Hematopoietic multipotent progenitor cell treated with erythropoietin and hydrocortisone succinate and interleukin-3 and kit ligand, for 4 days (in vitro differentiated cells): Measurements from ENCODE around the gene HES6.

Experiments used
- DNase-seq: peaks from one replicate; pipeline ENCODE4 v3.0.0-alpha.2; 2015

HES6 gene

DNA sequence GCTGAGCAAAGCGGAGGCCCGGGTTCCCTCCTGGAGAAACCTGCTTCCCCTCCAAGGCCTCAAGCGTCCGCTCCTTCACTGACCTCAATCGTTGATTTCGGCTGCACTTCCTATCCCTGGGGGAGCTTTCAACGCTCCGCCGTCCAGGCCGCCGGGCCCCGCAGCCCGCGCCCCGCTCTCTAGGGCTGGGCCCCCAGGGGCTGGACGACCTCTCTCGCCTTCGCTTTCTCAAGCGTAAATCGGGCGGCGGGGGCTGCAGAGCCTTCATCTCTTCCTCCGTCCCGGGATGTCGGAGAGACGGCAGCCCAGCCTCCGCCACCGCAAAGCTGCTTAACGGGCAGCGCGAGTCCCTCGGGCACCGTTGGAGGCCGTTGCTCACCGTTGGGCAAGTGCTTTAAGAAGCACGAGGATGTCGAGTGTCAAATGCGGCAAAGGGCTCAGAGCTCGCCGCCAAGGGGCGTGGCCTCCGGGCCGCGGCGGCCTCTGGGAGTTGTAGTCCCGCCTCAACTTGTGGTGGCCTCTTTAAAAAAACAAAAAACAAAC, 8.5 kb downstream of the HES6 start:
- peak; percentile 91 for DNase-seq

DNA sequence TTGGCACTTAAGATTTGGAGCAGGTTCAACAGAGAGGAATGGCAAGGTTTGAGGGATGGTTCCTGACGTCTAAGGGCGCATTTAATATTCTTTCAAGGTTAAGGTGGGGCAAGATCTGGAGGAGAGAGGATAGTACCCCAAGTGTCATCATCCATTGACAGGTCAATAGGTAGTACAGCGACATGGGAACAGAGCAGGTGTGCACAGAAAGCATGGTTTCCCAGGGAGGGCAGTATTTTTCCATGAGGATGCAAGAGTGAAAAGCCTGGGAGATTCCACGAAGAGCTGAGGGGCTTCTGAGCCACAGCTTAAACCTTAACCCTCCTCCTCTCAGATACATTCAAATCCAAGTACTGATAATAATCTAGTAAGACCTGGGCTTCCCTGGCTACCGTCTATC, 9.1 kb downstream of the HES6 start:
- no peak for DNase-seq

DNA sequence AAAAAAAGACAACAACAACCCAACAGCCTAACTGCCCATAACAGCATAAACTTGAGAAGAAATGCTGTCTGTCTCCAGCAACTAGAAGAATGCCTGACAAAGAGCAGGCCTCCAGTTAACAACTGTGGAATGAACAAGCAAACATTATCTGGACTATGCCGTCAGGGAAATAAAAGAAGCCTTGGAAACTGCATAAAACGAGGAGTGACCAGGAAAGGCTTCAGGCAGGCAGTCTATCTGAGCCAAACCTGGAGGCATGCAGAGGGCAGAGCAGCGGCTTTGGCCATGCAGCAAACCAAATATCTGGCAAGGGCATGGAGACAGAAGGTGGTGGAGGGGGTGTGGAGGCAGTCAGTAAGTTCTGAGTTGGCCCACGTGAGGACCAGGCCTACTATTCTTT, 11.1 kb downstream of the HES6 start:
- DNase-seq: no peak

DNA sequence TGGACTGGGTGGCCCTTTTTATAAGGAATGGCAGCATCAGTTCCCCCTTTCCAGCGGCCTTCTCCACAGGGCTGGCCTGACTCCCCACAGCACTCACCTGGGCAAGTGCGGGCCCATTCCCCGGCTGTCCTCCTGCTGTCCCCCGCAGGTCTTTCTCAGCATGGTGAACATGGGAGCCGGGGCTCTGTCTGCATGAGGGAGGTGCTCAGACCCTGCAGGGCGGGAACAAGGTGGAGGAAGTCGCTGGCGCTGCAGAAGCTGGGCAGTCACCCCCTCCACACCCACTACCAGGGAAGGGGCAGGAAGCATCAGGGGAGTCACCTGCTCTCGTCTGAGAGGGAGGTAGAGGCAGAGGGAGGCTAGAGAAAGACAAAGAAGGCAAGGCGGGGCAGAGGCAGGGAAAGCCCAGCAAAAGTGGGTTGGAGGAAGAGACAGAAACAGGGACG, 12.2 kb downstream of the HES6 start:
- DNase-seq: no peak

DNA sequence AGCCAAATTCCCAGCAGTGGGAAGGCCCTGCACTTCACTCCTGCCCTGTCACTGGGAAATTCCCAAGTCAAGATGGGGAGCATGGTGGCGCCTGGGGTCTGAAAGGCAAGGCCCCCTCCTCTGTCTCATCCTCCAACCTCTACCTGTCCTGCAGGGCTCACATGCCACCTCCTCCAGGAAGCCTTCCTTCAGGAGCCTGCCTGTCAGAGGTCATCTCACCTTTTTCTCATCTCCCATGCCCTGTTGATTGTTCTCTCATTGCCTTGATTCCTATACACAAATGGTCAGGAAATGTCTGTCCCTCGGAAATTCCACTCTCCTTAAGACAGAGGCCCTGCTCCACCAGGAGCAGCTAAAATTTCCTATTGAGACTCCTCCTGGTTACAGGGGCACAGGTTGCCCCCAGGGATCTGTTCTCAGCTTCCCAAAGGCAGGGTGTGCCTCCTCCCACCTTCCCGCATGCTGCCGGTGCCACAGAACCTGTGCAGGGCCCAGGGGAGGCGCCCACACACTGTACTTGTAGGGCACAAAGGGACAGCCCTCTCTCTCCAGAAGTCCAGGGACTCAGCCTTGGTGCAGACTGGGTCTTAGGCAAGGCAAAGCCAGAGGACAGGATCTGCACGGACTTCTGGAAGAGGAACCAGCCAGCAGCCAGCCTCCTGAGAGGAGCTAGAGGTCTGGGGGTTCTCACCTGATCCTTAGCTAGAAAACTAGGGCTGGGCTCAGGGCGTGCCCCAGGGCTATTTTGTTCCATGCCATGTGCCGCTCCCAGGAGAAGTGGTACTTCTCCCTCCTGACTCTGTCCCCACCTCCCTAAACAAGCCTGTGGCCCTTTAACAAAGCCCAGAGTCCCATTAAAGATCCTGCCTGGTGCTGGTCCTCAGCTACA, 12.9 kb downstream of the HES6 start:
- DNase-seq: no peak

DNA sequence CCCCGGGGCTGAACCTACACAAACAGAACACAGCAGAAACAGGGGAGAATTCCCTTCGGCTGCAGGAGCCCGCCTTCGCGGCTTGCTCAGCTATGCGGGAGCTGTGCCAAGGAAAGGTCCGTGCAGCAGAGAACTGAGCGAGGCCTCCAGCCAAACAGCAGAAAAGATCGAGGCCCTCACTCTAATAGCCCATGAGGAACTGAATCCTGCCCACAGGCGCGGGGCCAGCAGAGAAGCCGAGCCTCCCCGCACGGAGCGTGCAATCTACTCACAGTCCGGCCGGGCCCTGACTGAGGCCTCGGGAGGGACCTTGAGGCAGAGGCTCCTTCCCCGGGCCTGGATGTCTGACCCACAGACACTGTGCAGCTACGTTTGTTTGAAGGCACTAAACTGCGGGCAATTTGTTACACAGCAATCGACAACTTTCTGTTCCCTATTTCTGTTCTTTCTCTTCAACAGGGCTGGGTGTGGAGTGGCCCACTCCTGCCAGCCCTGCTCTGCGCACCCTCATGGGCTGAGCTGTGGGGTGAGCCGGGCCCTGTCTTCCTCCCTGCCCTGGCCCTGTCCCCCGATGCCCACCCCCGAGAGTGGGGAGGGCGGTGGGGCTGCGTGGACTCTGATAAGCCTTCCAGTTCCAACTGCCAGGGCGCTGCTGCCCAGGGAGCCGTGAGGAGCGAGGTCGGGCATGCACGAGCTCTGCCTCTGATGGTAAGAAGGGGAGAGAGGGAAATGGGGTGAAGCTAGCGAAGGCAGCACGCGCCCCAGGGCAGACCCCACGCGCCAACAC, 13.7 kb downstream of the HES6 start:
- peak; percentile 72 for DNase-seq

DNA sequence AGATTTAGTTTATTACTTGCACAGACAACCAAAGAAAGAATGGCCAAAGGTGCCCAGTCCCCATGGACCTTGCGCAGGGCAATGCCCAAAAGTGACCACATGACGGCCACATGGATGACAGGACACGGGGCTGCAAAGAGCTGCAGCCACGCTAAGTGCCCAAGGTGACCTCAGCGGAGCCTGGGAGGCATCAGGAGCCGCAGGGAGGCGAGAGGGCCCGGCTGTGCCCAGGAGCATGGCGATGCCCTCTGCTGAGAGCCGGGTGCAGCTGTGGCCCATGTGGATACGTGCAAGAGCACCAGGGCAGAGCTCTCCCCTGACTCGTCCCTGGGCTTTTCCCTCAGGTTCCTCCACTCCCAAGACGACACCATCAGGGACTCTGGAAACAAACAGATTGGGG, 14.7 kb downstream of the HES6 start:
- DNase-seq: no peak

DNA sequence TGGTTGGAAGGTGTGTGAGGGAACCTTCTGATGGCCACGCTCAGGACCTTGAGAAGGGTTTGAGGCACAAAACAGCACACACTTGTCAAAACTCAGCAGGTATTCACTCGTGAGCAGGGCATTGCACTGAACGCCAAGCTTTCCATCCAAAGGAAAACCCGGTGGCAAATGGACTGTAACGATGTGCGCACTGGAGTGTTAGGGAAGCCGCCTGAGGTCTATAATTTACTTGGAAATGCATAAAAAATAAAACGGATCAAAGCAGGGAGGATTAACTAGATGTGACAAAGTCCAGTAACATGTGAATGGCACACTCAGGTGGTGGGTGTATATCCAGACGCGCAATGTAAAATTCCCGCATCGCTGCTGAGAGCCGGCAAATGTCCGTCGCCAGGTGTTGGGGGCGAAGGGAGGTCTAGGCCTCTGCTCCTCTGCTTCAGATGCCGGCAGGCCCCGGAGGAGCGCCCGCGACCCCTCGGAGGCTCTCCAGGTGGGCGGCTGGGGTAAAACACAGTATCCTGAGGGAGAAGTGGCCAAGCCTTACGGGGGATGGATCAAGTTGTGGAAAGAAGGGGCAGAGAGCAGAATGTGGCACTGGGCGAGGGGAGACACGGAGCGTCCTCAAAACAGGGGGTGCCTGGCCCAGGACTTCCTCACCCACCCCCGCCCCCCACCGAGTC, 15.3 kb downstream of the HES6 start:
- no peak for DNase-seq

DNA sequence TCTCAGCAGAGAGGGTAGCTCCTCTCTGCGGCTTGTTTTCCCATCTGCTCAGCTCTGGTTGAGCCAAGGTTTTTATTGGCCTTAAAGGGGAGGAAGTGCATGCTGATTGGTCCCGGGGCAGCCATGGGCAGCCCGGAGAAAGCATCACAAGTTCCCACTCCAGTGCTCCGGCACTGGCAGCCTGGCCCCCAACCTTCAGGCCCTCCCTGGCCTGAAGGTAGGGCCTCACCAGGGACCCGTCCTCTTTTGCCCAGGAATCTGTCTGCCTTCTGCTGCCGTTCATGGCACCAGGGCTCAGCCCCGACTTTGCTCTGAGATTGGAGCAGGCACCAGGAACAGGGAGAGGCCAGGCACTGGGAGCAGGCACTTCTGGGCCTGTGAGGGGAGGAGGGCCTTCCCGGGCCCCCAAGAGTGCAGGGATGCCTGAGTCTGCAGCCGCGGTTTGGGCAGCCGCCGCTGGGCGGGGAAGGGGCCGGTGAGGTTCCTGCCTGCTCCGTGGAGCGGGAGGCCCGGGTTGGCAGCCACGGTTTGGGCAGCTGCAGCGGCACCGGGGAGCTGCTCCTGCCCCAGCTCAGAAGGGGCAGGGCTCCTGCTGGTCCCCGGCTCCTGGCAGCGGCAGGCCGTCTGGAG, 18.8 kb downstream of the HES6 start:
- DNase-seq: no peak

DNA sequence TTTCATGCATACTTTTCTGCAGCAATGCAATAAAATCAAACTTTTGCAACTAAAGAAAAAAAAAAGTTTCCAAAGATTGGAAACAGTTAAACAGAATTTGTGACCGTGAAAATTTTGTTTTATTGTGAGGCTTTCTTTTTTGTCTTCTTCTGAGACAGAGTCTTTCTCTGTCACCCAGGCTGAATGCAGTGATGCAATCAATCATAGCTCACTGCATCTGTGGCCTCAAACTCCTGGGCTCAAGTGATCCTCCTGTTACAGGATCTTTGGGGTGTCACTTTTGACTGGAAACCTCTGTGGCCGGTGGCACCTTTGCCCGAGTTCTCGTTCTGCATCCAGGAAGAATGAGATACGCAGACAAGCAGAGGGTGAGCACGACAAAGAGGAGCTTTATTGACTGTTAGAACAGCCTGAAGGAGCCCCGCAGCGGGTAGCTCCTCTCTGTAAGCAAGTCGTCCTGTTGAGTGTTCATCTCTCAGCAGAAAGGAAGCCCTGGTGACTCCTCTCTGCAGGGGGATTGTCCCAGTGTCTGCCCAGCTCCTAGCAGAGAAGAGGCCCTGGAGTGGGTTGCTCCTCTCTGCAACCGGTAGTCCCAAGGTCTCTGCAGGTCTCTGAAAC, 19.5 kb downstream of the HES6 start:
- no peak for DNase-seq

DNA sequence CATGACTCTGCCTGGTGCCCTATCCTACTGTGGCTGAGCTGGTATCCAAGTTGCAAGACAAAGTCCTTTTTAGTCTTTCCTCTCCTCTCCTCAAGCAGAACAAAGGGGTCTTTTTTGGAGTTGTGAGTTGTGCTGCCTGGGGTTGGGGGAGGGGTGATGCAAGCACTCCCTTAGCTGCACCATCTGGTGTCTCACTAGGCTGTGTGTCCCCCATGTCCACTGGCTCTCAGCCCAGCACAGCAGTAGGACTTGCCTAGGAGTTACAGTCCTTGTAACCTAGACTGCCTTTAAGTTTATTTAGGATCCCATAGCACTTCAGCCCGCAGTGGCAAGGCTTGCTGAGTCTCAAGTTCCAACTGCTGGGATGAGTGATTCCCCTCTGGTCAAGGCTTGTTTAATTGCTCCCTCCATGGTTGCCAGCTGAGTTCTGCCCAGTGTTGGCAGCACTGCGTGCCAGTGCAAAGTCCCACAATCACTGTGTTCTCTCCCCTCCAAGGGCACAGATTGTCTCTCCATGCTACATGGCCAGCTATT, 23.1 kb downstream of the HES6 start:
- no peak for DNase-seq

DNA sequence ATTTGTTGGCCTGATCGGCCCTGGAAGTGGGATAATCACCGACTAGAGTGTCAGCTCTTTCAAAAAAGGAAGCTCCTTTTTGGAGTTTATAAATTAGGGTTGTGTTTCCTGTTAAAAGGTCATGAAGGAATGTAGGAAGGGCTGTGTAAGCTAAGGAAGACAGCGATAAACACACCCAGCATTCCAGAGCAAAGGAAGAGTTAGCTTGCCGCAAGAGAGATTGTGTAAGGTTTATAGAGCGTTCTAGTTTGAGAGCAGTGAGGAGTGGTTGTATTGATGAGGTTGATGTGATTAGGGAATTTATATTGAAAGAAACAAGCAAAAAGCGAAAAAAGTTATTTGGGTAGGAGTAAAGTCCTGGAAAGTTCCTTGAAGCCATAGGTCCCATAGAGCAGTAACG, 32.8 kb downstream of the HES6 start:
- no peak for DNase-seq

DNA sequence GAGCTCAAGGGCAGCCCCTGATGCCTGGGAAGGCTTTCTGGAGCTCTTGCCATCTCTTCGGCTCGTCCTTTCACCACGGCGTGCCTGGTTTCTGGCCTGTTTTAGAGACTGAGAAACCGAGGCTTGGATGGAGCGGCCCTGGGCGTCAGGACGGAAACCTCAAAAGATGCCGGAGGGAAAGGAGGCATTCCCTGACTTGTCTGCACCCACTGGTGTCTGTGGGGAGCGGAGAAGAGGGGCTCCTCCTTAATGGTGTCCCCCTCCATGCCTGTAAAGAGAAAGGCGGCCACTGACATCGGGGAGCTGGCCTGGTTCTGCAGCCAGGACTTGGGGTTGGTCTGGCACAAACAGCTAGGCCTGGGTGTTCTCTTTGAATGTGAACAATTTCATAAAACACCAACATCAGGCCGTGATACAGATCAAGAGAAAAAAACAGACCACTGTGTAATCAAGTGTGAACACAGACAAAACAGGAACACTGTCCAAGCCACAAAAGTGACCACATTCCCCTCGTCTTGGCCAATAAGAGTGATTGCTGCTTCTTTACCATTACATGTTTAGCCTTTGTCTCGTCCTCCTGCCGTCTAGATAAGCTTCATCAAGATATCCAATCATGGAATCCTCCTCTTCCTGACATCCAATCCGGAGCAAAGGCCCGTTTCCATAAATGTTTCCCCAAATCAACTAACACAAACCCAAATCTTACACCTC, 35.7 kb downstream of the HES6 start:
- peak; percentile 92 for DNase-seq

DNA sequence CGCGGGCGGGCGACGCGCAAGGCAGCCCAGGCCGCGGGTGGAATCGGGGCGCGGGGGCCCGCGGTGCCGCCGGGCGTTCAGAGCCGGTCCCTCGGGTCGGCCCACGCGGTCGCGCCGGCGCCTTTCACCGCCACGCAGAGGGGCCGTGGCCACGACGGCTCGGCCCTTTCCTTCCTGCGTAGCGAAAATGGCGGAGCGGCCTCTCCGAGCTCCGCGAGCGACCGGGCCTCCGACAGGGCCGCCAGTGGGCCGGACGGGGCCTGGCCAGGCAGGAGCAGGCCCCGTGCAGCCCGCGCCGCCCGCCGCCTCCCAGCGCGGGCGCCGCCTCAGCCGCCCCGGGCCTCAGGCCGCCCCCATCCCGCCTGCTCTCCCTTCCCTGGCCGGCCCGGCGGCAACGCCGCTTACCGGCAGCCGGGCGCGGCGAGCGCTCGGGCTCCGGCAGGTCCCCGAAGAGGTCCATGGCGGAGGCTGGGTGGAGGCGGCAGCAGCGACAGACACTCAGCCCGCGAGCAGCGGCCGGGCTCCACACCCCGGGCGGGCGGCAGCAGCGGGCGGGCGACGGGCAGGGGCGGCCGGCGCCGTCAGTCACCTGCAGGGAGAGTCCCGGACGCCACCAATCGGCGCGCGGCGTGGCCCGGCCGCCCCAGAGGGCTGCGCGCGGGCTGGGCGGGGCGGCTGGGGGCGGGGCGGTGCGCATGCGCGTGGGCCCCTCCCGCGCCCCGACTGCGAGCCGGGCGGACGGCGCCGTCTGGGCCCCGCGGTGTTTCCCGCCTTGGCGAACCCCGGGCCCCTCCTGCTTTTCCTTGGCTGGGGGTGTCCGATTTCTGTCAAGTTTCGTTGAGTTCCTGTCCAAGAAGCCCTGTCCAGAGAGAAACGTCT, 36.5 kb downstream of the HES6 start, which contains the start of gene ILKAP:
Gene ILKAP, minus strand, starts transcription at position 602 of the 879 bp plus-strand sequence. Its CDS starts 142 bp downstream, at position 460.
- peak; percentile 95 for DNase-seq

DNA sequence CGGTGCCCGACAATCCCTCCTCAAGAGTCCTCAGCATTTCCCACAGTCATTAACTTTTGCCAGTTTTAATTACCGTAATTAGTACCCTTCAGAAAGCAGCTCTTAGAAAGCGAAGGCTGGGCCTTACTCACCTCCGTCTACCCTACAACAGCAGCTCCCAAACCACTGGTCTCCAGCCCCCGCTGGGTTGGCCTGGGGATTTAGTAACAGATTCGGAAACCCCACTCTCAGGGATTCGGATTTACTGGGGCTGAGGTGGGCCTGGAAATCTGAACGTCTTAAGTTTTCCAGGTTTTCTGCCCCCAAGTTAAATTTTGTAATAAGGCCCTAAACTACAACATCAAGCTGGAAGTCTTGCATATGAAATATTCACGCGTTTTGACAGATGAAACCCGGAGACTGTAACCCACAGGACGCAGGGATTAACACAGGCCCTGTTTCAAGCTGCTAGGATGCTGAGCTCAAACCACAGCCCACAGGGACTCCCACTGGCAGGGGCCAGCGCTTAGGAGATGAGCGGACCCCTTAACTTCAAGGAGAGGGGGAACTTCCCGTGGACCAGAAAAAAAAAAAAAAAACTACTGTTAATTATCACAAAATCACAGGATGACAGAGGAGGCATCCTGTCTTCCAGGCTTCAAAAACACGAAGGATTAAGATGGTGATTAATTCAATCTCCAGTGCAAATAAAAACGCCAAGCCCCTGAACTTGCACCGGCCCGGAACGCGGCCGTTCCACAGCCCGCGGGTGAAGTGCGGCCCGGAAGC, 37.3 kb downstream of the HES6 start:
- DNase-seq: peak; percentile 47

DNA sequence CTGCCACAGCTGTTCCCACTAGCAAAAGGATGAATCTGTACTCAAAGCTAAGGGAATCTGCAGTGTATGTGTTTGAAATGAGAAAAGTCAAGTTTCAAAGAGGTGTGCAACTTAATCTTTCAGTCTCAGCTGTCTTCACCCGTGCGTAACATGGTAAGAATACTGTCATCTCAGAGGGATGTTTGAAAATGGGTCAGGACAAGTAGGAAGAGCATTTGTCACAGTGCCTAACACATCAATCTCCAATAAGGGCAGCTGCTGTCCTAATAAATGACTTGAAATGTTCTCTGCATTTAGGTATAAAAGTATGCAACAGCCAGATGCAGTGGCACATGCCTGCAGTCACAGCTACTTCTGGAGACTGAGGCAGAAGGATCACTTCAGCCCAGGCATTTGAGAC, 49.4 kb downstream of the HES6 start:
- no peak for DNase-seq
